SIG-M5 treated with dmso at 0.1 percent for 504 hours (cell line): Measurements from ENCODE around the gene FGGY.
"Not testable (repeated sequence)": the region's sequence is repeated elsewhere in the genome, so short reads cannot be mapped to it uniquely, and the experiment has no call there.

ENCODE experiments used
- DNase-seq: peaks from one replicate; lab custom pipeline; 2025; ENCODE audit not compliant: unreplicated experiment; lab: John Stamatoyannopoulos, UW

Gene FGGY

DNA sequence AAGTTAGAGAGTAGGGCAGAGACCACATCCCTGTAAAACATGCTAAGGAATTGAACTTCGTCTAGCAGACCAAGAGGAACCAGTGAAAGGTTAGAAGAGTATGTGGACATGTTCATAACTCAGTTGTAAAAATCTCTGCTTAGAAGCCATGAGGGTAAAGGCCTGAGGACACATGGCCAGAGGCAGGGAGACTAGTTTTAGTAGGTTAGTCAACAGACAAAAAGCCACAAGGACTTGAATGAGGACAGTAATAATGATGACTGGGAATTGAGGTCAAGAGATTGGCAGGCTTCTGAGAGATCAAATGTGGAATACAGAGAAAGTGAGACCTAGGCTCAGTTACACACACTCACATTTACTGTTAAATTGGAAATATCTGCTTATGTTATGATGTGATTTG is 312.4 kb downstream of the FGGY start:
- DNase-seq = no peak

DNA sequence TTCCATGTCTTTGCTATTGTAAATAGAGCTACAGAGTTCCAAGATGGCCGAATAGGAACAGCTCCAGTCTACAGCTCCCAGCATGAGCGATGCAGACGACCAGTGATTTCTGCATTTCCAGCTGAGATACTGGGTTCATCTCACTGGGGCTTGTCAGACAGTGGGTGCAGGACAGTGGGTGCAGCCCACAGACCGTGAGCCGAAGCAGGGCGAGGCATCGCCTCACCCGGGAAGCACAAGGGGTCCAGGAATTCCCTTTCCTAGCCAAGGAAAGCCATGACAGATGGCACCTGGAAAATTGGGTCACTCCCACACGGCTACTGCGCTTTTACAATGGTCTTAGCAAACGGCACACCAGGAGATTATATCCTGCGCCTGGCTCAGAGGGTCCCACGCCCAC is 313.6 kb downstream of the FGGY start:
- not testable (repeated sequence) for DNase-seq

DNA sequence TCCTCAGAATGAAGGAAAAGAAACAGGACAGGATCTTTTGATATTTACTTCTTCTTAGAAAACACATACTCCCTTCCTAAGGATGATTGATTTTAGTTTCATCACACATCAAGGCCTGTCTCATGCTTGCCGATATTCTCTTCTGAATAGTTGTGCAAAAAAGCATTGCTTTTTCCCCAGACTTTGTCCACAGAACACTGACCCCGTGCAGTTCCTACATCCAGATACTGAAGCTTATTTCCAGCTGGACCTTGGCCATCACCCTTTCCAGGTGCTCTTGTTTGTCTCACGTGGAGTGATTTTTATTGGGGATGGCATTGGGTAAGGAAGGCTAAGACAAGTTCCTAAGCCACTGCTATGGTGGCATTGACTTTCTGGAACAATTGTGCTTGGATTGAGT is 320.5 kb downstream of the FGGY start:
- no peak for DNase-seq

DNA sequence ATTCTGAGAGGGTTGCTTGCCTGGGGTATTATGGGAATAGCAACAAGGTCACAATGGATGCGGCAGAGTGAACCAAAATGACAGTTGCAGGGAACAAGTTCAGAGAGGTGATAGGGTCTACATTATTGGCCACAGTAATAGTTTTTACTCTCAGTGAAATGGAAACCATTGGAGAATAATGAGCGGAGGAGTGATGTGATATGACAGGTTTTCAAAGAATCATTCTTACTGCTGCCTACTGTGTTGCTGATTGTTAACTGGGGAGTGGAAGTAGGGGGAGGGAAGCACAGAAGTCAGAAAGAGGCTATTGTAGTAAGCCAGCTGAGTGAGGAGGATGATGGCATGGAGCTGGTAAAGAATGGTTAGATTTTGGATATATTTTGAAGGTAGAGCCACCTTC is 322.7 kb downstream of the FGGY start:
- no peak for DNase-seq

DNA sequence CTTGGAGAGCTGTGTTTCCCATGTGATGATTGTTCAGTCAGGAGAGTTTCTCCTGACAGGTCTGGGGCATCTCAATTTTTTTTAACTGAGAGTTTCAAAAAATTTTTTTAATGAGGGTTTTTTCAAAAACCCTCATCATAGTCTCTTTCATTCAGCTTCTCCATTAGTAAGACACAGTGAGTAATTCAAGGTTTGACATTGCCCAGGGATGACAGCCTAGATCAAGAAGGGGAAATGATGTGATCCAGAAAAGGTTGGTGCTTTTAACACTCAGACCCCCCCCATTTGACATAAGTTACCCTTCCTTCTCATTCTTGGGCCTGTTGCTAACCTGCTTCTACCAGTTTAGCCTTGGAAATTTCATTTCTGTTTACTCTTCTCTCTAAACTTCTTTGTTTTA is 328.5 kb downstream of the FGGY start:
- no peak for DNase-seq

DNA sequence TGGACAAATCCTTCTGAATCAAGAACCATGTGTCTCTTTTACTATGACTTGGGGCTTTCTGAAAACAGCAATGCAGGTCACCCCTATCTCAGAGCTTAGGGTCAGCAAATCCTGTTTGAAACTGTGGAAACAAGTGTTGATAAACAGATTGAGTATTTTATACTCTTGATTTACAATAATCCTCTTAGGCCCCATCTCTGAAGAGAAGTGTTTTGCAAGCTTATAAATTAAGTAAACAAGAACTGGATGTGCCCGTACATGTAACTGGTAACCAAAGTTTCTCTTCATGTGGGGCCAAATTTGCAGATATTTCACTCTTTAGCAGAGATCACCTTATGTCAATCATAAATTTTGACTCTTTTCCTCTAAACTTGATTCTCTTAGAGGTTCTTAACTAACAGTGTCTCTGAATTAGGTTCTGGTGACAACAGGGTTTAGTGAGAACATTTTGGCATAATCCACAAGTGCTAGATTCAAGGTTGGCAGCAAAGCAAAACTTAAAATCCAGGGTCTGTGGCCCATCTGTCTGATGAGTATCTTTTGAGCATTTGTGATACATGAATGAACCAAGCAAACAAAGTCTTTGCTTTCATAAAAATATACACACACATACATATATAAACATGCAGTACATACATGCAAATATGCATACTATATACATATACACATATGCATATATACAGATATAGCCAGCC is 334.8 kb downstream of the FGGY start:
- no peak for DNase-seq

DNA sequence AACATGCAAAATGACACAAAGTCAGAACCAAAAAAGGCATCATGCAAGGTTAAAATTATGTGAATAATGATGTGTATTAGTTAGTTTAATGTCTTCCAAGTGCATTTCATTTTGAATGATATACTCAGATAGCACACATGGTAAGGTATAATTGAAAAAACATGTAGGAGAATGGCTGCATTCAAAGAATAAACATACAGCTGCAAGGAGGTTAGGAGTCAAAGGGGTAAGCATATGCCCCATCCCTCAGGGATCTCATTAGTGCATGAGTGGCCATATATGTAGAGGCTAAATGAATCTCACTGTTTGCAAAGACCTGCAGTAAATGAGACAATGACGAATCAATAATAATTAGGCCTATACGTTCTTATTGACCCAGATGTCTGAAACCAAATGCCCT is 338.2 kb downstream of the FGGY start:
- no peak for DNase-seq

DNA sequence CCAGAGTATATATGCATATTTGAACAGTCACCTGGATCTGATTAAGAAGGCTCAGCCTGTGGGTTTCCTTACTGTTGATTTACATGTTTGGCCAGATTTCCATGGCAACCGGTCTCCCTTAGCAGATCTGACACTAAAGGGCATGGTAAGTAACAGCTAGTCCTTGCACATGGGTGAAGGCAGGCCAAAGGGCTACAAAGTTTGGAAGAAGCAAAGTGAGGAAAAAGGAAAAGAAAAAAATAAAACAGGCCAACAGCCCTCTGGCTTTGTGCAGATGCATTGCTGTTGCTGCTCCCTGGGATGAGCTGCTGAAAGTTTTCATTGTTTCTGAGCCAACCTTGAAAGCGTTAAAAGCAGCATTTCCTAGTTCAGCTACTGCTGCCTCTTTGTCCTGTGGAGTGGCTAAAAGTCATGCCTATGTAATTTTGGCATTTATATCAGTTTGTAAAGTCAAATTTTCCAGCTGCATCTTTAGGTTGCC is 341.4 kb downstream of the FGGY start:
- no peak for DNase-seq

DNA sequence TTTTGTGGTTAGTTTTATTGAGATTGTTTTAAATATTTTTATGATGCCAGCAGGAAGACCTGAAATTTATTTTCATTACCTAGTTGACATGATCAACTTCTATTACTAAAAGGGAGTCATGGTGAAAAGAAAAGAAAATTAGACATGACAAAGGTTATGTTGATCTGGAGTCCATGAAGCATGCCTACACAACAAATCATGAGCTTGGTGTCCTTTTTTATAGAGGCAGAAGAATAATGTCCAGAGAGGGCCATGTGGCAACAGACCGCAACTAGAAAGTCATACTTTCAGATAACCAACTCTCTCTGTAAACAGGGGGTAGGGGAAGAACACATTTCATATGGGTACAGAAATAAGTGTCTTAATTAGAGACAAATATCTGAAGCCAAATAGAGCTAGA is 342.4 kb downstream of the FGGY start:
- no peak for DNase-seq

DNA sequence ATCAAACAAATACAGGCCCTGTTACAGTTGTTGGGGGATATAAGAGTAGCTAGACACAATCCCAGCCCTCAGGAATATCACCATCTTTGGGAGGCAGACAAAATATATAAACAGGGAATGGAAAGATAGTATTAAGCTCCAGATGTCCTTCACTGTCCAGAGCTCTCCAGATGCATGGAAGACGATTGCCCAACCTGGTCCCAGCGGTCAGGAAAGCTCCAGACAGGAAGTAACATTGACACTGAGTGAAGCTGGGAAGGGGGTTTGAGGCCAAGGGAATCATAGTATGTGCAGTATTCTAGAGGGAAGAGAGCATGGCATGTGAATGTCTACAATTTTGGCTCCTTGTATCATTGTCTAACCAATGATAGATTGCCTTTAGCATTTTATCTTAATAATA is 344.0 kb downstream of the FGGY start:
- no peak for DNase-seq

DNA sequence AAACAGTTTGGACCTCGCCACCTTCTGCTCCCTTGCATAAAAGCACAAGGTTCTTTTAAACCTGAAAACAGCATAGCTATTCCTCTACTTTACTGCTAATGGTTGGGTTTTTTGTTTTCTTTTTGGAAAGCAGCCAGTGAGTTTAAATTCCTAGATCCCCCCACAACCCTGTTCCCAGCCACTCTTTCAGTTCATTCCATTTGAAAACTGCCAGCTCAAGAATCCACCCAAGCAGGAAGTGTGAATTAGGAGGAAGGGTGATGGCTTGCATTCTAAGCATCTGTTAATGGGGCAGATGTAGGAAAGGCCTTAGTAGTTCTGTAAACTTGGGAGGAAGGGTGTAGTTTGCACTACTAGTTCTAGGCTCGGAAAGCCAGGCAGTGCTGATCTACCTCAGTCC is 344.9 kb downstream of the FGGY start:
- no peak for DNase-seq

DNA sequence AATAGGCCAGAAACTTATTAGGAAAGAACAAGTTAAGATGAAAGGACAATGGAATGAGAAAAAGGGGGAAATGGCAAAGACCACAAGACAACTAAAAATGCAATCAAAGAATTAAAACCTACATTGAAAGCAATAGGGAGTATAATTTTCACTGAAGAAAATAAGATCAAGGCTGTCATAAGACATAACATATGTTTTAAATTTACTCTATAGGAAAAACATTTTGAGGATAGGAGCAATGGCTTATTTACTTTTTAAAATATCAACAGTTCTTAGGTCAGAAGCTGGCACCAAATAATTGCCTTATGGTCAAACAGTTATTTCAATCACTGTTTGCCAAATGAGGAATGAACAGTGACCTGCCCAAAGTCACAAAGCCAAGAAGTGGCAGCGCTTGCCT is 346.6 kb downstream of the FGGY start:
- no peak for DNase-seq

DNA sequence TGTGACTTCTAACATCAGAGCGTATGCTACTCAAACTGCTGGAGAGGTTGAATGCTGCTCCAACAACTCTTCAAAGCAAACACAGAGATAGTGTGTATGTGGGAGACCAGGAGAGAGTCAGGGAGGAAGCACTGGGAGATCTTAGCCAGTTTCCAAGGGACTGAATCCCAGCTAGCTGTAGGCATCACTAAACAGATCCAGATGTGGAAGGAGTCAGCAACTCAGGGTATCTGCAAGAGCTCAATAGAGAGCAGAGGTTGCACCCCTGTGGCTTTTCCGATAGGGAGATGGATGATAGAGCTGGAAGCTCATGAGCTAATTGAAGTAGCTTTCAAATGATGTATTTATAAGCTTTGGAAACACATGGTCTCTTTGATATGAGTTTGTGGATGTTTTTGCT is 349.0 kb downstream of the FGGY start:
- no peak for DNase-seq

DNA sequence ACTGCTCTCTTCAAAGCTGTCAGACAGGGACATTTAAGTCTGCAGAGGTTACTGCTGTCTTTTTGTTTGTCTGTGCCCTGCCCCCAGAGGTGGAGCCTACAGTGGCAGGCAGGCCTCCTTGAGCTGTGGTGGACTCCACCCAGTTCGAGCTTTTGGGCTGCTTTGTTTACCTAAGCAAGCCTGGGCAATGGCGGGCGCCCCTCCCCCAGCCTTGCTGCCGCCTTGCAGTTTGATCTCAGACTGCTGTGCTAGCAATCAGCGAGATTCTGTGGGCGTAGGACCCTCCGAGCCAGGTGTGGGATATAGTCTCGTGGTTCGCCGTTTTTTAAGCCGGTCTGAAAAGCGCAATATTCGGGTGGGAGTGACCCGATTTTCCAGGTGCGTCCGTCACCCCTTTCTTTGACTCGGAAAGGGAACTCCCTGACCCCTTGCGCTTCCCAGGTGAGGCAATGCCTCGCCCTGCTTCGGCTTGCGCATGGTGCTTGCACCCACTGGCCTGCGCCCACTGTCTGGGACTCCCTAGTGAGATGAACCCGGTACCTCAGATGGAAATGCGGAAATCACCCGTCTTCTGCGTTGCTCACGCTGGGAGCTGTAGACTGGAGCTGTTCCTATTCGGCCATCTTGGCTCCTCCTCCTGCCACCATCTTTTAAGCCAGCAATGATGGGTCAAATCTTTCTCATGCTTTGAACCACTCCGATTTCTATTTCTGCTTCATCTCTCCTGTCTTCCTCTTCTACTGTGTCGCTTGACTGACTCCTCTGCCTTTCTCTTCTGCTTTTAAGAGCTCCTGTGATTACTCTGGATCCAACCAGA is 356.5 kb downstream of the FGGY start:
- not testable (repeated sequence) for DNase-seq

DNA sequence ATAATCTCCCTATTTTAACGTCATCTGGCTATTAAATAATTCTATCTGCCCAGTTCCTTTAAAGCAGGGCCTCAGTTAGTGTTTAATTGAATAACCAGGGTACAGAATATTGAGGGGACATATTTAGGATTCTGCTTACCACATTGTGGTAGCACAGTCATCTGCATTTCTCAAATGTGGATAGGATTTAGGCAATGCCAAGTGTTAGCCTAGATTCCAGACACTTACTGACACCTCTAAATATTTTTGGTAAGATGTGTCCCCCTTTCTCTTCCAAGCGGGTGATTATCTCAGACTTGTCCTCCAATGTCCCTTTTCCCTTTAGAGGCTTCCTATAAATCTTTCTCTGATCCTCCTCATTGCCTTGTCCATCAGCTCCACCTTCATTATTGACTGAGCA is 357.1 kb downstream of the FGGY start:
- no peak for DNase-seq

DNA sequence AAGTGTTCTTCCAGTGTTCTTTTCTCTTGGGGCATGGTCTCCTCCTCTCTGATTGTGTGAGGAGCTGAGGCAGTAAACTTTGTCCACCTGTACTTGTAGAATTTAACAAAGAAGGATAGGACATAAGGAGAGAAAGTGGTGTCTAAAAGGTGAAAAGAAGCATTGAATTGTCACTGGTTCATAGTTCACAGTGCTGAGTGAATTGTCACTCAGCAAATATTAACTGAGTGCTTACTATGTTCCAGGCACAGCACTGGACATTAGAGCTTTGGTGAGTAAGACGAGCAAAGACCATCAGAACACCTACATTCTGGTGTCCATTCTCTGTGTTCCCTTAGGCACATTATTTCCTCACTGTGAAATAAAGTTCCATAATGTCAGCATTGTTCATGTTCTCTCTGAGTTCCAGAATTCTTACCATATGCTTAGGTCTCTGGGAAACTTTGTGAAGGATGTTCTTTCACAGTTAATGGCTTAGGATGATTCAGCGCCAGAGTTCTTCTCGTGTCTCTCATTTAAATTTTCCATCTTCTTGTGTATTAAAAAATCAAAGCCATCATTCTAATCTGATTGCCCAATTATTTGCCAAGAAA is 361.1 kb downstream of the FGGY start:
- no peak for DNase-seq

DNA sequence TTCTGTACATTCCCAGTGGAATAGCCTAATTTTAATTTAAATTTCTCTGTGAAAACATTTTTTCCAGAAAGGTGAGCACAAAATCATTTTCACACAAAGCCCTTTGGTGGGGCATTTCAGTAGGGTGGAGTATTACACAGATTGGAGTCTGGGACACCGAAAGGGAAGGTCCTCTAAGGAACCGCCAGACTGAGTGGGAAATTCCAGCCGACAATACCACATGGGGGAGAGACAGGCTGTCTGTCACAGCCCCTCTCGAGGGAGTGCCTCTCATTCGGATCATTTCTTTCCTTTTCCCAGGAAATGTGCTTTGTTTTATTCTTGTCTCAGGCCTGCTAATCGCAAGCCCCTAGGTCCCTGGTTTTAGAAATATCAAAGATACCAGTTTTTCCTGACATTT is 367.3 kb downstream of the FGGY start:
- DNase-seq = no peak

DNA sequence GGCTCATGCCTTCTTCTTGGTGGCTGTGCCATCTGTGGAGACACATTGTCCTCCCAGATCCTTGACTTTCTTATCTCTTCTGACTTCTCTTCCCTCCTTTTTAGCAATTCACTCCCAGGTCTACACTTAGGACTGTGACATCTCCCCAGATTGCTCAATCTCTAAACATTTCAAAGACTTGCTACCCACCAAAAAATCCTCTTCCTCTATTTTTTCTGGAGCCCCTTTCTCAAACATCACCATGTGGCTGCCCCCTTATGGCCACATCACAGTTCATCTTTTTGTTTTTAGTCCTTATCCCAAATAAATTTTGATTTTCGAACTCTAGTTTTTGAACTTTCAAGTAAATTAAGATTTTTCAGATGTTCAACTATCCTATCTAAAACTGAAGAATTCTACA is 369.2 kb downstream of the FGGY start:
- DNase-seq = peak; percentile 77

DNA sequence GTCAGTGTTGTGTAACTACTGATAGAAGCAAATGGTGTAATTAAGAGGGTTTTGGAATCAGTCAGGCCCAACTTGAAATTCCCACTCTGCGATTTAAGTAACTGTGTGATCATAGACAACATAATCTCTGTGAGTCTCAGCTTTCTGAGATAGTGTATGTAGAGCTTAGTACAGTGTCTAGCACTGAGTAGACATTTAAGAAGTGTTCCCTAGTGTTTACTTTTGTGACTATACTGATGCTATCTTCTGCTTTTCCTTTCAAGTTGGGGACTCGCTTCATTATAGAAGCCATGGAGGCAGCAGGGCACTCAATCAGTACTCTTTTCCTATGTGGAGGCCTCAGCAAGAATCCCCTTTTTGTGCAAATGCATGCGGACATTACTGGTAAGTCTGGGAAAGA is 370.1 kb downstream of the FGGY start:
- DNase-seq = no peak

DNA sequence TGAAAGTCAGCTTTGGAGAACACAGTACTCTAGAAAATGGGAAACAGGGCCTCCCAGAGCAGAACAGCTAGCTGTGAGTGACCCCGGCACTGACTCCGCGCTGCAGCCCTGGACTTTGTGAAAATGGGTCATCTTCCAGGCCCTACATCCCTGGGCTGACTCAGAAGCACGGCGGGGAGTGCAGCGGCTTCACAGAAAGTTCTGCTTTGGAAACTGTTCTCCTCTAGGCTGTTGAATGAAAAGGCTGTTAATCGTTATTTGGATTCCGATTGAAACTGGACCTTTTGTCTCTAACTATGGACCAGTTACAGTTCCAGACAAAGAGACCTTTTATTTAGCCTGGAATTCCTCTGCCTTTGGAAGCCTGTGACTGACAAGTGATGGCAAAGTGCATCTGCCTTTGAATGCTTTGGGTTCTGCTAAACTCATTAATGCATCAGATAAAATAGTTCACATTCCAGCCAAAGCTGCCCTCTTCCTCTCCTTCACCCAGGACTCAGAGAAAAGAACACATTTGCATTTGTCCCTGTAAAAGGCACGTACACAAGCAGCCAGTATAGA is 372.9 kb downstream of the FGGY start:
- DNase-seq = no peak

DNA sequence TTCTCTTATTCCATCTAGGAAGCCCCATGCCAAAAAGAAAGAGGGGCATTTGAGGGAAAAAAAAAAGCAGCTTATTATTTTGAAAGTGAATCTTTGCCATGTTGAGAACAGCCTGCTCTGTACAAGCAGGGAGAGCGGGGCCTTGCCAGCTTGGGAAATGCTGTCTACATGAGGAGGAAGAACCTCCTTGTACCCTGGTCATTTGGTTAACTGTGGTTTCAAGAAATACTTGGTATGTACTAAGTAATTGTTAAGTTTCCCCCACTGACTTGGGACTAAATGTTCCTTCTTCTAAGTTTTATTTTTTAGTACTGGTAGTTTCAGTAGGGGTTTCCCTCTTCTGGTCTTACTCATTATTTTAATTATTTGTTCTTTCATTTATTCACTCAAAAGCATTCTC is 373.8 kb downstream of the FGGY start:
- DNase-seq = no peak
